ENCODE data around the gene SLC35F4. TPM values are rescaled to one million over a fixed set of nuclear protein-coding genes. Genes with fewer than 3 reads are reported as not detected.

The SLC35F4 gene
- total RNA-seq, 1 donor from 2014 or later = not detected

DNA sequence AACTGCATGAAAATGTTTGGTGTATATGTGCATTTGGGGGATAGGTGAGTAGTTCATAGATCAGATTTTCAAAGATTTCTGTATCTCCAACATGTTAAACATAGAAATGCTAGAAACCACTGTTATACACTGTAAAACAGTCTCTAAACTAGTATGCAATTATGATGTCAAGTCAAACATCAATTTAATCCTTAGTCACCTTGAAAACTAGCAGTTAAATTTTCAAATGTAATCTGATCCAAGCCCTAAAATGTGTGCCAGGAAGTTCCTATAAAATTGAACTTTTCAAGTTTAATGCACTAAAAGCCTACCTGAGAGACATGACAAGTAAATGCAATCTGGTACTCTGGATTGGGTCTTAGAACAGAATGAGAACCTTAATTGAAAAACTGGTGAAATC is 14.5 kb downstream of the SLC35F4 start:
- DNase-seq (ENCODE audit: extremely low read depth, low read depth, low spot score) = no peak

DNA sequence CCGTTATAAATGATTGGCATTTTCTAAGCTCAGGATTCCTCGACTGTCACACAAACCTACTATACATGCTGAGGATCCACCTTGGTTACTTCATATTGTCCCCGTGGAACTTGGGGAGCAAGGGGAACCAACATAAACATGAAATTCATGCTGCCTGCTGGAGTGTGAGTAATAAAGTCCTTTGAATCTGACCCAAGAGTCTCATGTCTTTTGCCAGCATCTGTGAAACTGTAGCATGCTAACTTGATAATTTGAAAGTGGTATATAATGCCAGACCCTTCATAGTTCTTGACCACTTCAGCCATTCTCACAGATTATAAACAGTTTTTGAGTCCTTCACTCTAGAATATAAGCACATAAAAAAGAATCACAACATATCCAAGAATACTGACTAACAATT is 17.1 kb downstream of the SLC35F4 start:
- DNase-seq (ENCODE audit: extremely low read depth, low read depth, low spot score) = no peak

DNA sequence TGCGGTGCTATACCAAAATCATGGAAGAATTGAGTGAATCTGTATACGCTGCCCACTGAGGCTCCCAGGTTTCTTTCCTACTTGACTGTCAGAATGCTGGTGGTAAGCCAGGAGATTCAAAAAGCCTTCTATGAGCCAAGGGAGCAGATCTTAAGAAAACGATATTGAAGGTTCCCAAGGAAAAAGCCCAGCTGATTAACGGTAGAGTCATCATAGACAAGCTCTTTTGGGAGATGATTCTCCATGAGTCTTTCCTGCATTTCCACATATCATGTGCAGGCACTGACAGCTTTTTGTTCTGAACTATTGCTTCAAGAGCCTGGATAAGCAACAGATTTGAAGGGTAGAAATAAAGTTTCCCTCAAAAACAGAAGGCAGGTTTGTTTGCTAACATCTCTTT is 17.5 kb downstream of the SLC35F4 start:
- DNase-seq (ENCODE audit: extremely low read depth, low read depth, low spot score) = no peak

- no peak for DNase-seq (ENCODE audit: extremely low read depth, low read depth, low spot score)
Measured at GRCh38 chr14:57847706-57848105, 18.2 kb downstream of the SLC35F4 start.

GRCh38 chr14:57847096-57847495 is 18.8 kb downstream of the SLC35F4 start:
- DNase-seq (ENCODE audit: extremely low read depth, low read depth, low spot score) = no peak

- DNase-seq (ENCODE audit: extremely low read depth, low read depth, low spot score) = no peak
Measured at GRCh38 chr14:57846596-57846995, 19.3 kb downstream of the SLC35F4 start.

DNA sequence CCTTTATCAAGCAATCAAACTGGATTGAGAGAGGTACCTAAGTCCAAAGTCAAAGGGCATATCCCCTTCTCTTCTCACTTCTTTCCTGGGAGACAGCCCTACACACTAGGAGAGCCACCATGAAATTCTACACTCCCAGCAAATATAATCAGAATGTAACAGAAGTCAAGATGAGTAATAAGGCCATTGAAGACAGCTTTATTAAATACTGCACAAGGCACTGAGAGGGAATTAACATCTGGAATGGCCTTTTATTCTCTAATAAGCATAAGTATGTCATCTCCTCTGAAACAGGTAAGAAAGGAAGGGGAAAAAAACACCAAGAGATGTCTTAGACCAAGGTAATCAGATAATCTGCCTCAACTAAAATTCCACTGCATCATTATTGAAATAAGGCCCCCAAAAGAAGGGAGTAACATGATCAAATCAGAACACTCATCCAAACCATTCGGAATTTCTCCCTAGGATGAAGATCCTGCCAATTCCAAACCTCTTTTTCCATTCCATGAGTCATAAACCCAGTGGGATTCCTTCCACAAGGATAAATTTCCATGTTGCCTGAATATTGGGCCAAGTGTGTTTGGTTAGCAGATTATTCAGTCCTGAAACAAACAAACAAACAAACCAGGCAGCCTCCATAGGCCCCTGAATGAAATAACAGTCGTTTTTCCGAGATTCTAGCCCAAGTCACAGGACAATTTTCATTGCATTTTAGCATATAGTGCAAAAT is 19.9 kb downstream of the SLC35F4 start:
- DNase-seq (ENCODE audit: extremely low read depth, low read depth, low spot score) = no peak

DNA sequence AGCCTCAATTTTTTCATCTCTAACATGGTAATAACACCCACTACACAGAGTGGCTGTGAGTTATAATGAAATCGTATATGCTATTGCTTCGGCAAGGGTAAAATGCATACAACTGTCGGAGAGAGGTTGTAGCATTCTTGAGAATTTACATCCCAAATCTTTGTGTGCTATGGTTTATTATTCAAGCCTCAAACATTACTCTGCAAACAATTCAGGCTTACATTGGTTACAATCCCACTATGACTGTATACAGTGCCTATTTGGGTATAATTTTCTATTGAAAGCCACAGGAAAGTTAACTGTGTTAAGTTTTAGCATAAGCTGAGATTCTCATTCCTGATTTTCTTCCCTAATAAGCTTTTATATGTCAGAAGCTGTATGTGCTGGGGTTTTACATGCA is 20.6 kb downstream of the SLC35F4 start:
- no peak for DNase-seq (ENCODE audit: extremely low read depth, low read depth, low spot score)

GRCh38 chr14:57837267-57837666 is 28.6 kb downstream of the SLC35F4 start:
- no peak for DNase-seq (ENCODE audit: extremely low read depth, low read depth, low spot score)

GRCh38 chr14:57835766-57836165 is 30.1 kb downstream of the SLC35F4 start:
- no peak for DNase-seq (ENCODE audit: extremely low read depth, low read depth, low spot score)

DNA sequence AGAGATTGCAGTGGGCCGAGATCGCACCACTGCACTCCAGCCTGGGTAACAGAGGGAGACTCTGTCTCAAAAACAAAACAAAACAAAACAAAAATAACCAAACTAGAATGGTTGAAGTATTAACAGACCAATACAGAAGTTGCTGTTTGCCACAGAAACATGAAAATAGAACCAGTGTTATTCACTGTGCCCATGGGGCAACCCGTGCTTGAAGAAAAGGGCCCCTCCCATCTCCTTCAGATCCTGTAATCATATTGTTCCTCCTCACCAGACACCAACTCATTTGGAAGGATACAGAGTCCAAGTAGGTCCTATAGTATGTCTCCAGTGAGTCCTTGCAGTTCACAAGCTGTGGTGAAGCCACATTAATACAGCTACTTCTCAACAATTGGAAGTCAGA is 30.9 kb downstream of the SLC35F4 start:
- no peak for DNase-seq (ENCODE audit: extremely low read depth, low read depth, low spot score)

DNA sequence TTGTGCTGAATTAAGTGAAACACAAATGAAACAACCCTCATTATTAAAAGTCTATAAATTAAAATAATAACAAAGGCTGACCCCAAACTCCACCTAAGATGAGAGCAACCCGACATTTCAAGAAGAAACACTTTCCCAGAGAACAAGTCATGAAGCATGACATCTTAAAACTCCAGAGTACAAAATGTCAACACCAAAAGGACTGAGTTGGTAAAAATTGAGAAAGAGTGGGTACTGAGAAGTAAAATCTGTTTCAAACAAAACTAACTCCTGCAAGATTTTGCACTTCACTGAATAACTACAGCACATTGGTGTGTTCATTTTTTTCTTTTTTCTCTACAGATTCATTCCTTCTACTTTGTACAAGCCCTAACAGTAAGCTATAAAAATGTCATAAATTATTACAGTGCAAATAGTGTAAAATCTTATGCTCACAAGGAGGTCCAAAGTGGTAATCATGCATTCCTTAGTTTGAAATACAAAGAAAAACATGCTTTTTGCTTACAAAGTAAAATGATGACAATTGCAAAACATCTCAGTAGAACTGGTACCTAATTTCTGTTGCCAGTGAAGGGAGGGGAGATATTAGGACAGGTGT is 31.8 kb downstream of the SLC35F4 start:
- no peak for DNase-seq (ENCODE audit: extremely low read depth, low read depth, low spot score)

DNA sequence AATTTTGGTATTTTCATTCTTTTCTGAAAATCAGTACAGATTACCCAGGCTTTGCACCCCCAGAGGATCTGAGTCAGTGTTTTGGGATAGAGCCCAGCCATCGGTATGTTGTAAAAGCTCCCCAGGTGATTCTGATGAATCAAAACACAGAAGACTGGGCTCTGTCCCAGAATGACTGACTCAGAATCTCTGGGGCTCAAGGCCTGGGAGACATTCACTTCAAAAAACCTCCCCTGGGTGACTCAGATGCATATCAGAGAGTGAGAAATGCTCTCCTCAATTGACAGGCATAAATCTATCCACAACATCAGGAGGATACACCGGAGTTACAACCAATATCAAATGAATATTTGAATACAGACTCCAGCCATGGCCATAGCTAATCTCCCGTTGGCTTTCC is 32.6 kb downstream of the SLC35F4 start:
- DNase-seq (ENCODE audit: extremely low read depth, low read depth, low spot score) = no peak

DNA sequence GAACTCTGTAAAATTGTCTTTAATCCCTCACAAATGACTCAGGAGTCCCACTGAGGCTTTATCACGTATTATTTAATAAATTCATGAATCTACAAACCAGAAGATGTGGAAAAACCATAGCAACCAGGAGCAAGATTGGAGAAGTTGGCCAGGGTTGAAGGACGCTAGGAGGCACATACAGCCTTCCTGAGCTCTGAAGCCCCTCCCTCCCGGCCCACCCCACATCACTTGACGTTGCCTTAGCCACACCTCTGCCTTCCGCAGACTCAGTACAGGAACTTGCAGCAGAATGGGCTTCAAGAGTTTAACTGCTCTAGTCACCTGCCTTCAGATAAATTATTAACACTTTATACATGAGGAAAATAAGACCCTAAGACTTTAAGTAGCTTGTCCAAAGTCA is 33.9 kb downstream of the SLC35F4 start:
- DNase-seq (ENCODE audit: extremely low read depth, low read depth, low spot score) = no peak

- DNase-seq (ENCODE audit: extremely low read depth, low read depth, low spot score) = no peak
Measured at GRCh38 chr14:57828713-57829112, 37.2 kb downstream of the SLC35F4 start.

DNA sequence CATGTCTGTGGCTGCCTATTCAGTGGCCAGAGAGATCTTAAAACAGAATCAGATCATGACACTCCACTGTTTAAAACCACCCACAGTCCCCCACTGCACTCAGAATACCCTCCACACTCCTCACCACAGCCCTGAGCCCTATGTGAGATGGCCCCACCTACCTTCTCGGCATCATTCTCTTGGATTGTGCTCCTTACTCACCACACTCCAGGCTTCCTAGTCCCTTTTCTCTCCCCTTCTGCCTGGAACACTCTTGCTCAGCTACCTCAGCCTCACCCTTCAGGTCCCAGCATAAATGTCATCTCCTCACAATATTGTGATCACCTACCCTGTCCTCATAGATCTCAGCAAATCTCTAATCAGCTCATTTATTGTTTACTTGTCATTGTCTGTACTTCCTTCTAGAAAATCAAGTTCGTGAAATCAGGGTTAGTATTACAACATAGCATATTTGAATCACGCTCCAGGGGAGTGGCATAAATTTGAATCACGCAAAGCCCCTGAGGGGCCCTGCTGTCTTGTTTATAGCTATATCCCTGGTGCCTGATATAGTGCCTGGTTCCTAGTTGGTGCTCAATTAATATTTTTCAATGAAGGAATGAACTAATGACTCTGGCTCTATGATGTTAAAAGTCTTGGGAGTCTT is 42.8 kb downstream of the SLC35F4 start:
- DNase-seq (ENCODE audit: extremely low read depth, low read depth, low spot score) = no peak

GRCh38 chr14:57822081-57822480 is 43.8 kb downstream of the SLC35F4 start:
- no peak for DNase-seq (ENCODE audit: extremely low read depth, low read depth, low spot score)

GRCh38 chr14:57820581-57820980 is 45.3 kb downstream of the SLC35F4 start:
- no peak for DNase-seq (ENCODE audit: extremely low read depth, low read depth, low spot score)

GRCh38 chr14:57818511-57818910 is 47.4 kb downstream of the SLC35F4 start:
- DNase-seq (ENCODE audit: extremely low read depth, low read depth, low spot score) = no peak

DNA sequence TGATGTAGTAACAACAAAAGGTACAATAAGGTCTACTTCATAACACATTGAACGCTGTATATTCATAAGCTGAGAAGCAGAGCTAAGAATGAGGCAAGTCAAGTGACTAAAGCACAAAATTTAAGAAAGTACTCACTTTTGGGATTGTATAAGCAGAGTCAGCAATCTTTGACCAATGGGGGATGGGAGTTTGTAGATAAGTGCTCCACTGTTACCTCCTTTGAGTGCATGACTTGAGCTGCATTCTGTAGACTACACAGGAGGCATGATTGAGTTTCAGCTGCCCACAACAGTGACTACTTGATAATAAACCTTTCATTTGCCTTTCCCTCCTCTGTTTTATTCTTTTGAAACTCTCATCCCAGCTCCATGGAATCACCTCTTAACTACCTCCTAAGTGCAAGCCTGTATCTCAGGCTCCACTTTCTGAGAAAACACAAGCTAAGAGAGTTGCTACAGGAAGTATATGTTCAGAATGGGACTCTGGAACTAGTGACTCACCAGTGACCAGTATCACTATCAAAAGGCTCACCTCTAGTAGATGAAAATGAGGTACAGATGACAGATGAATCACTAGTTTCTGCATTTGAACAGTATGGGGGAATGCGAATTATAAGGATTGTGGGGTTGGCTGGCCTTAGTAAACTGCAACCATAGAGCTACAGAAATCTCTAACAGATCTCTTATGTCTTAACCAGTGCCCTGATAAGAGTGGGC is 49.2 kb downstream of the SLC35F4 start:
- DNase-seq (ENCODE audit: extremely low read depth, low read depth, low spot score) = no peak

GRCh38 chr14:57814726-57815125 is 51.2 kb downstream of the SLC35F4 start:
- DNase-seq (ENCODE audit: extremely low read depth, low read depth, low spot score) = no peak

- DNase-seq (ENCODE audit: extremely low read depth, low read depth, low spot score) = no peak
Measured at GRCh38 chr14:57812741-57813140, 53.2 kb downstream of the SLC35F4 start.

All from glomerular endothelial cell (primary cell).